Measurements from ENCODE around the gene ERC2.

DNA sequence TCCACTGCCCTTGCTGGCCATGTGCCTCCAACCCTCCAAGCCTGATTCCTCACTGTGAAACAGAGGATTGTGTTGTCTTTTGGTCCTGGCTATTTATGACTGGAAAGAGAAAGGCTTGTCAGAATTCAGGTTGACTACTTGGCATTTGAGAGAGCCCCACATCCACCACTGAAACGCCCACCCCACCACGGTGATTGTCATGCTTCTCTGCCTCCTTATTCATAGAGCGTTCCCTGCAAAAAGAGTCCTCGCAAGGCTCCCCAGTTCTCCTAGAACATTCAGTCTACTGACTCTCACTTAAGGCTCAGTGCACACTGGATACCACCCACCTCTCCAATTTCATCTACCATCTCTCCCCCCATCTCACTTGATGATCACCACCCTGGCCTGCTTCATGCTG, 818.3 kb downstream of the ERC2 start:
- TF ChIP-seq, protein P1, sequence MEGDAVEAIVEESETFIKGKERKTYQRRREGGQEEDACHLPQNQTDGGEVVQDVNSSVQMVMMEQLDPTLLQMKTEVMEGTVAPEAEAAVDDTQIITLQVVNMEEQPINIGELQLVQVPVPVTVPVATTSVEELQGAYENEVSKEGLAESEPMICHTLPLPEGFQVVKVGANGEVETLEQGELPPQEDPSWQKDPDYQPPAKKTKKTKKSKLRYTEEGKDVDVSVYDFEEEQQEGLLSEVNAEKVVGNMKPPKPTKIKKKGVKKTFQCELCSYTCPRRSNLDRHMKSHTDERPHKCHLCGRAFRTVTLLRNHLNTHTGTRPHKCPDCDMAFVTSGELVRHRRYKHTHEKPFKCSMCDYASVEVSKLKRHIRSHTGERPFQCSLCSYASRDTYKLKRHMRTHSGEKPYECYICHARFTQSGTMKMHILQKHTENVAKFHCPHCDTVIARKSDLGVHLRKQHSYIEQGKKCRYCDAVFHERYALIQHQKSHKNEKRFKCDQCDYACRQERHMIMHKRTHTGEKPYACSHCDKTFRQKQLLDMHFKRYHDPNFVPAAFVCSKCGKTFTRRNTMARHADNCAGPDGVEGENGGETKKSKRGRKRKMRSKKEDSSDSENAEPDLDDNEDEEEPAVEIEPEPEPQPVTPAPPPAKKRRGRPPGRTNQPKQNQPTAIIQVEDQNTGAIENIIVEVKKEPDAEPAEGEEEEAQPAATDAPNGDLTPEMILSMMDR (IDR thresholded peaks at IDR 0.05), result no peak
- TF ChIP-seq POLR2A (IDR thresholded peaks at IDR 0.05), result no peak

All from heart left ventricle (tissue), 13 donors.